GM21360 (cell line): ENCODE results near the gene SYNPO.

ENCODE experiments used
- ATAC-seq: cut with Tn5 transposase; IDR thresholded peaks from one replicate; pipeline ENCODE4 v1.9.1; 2021; ENCODE audit warnings: mild to moderate bottlenecking, moderate library complexity; ENCODE audit not compliant: unreplicated experiment

The SYNPO gene

GRCh38 chr5:150624334-150625163, 15.9 kb upstream of the SYNPO start:
- peak; percentile 27 for ATAC-seq

- ATAC-seq, result no peak
These were observed 15.3 kb upstream of the SYNPO start for GRCh38 chr5:150625164-150625535.

- ATAC-seq, result no peak
These were observed 14.4 kb upstream of the SYNPO start for GRCh38 chr5:150625831-150626746.

GRCh38 chr5:150626853-150627276, 13.6 kb upstream of the SYNPO start:
- no peak for ATAC-seq

- no peak for ATAC-seq
These were observed 12.5 kb upstream of the SYNPO start for GRCh38 chr5:150627731-150628545.

GRCh38 chr5:150628936-150629485, 11.4 kb upstream of the SYNPO start:
- no peak for ATAC-seq

GRCh38 chr5:150630016-150630415, 10.4 kb upstream of the SYNPO start:
- ATAC-seq, result no peak

- ATAC-seq, result no peak
These were observed 9.8 kb upstream of the SYNPO start for GRCh38 chr5:150630461-150631325.

- ATAC-seq, result no peak
These were observed 9.1 kb upstream of the SYNPO start for GRCh38 chr5:150631326-150631701.

GRCh38 chr5:150632305-150633160, 7.9 kb upstream of the SYNPO start:
- no peak for ATAC-seq

GRCh38 chr5:150633429-150633828, 7.0 kb upstream of the SYNPO start:
- no peak for ATAC-seq

GRCh38 chr5:150636391-150637244, 3.8 kb upstream of the SYNPO start:
- ATAC-seq, result no peak

- no peak for ATAC-seq
These were observed 3.0 kb upstream of the SYNPO start for GRCh38 chr5:150637245-150638052.

GRCh38 chr5:150638053-150638444, 2.4 kb upstream of the SYNPO start:
- no peak for ATAC-seq

- no peak for ATAC-seq
These were observed 1.7 kb upstream of the SYNPO start for GRCh38 chr5:150638488-150639376.

- no peak for ATAC-seq
These were observed 1.1 kb upstream of the SYNPO start for GRCh38 chr5:150639377-150639692.
